ENCODE measurements around the gene SBF1.

SBF1 gene, protein sequence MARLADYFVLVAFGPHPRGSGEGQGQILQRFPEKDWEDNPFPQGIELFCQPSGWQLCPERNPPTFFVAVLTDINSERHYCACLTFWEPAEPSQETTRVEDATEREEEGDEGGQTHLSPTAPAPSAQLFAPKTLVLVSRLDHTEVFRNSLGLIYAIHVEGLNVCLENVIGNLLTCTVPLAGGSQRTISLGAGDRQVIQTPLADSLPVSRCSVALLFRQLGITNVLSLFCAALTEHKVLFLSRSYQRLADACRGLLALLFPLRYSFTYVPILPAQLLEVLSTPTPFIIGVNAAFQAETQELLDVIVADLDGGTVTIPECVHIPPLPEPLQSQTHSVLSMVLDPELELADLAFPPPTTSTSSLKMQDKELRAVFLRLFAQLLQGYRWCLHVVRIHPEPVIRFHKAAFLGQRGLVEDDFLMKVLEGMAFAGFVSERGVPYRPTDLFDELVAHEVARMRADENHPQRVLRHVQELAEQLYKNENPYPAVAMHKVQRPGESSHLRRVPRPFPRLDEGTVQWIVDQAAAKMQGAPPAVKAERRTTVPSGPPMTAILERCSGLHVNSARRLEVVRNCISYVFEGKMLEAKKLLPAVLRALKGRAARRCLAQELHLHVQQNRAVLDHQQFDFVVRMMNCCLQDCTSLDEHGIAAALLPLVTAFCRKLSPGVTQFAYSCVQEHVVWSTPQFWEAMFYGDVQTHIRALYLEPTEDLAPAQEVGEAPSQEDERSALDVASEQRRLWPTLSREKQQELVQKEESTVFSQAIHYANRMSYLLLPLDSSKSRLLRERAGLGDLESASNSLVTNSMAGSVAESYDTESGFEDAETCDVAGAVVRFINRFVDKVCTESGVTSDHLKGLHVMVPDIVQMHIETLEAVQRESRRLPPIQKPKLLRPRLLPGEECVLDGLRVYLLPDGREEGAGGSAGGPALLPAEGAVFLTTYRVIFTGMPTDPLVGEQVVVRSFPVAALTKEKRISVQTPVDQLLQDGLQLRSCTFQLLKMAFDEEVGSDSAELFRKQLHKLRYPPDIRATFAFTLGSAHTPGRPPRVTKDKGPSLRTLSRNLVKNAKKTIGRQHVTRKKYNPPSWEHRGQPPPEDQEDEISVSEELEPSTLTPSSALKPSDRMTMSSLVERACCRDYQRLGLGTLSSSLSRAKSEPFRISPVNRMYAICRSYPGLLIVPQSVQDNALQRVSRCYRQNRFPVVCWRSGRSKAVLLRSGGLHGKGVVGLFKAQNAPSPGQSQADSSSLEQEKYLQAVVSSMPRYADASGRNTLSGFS (N-terminal part only)

DNA sequence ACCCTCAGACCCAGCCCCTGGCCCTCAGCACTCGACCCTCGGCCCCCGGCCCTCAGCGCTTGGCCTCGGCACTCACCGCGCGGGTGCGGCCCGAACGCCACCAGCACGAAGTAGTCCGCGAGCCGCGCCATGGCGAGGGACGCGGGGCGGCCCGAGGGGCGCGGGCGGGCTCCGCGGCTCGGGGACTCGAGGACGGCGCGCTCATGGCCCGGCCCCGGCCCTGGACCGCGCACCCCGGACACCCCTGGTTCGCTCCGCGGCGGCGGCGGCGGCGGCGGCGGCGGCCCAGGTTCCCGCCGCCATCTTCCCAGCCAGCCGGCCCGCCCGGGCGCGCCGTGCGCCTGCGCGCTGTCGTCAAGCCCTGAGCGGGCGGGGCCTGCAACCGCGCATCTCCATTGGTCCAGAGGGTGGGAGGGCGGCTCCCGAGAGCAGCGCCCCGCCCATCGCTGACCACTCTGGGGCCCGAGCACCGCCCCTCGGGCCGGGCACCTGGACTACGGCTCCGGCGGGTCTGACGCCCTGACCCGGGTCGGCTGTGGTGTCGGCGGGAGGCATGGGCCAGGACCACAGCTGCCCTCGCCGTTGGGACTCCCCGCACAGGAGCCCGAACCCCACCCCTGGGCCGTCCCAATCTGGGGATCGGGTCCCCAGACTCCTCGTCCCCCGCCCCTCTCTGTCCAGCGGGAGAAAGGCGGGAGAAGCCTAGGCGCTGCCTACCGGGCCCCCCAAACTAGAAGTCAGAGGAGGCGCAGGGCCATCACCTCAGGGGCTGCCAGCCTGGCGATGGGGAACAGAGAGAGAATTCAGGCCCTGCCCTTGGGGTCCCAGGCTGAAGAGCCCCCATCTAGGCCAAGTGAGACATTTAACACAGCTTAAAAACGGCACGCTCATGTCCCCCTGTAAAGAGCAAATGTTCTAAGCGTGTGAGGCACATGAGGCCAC lies at the start of gene SBF1:
TSS of gene SBF1 (minus strand) at position 326 of the 942 bp plus-strand sequence. CDS start at position 131, 195 bp downstream.
- TF ChIP-seq, protein P1, sequence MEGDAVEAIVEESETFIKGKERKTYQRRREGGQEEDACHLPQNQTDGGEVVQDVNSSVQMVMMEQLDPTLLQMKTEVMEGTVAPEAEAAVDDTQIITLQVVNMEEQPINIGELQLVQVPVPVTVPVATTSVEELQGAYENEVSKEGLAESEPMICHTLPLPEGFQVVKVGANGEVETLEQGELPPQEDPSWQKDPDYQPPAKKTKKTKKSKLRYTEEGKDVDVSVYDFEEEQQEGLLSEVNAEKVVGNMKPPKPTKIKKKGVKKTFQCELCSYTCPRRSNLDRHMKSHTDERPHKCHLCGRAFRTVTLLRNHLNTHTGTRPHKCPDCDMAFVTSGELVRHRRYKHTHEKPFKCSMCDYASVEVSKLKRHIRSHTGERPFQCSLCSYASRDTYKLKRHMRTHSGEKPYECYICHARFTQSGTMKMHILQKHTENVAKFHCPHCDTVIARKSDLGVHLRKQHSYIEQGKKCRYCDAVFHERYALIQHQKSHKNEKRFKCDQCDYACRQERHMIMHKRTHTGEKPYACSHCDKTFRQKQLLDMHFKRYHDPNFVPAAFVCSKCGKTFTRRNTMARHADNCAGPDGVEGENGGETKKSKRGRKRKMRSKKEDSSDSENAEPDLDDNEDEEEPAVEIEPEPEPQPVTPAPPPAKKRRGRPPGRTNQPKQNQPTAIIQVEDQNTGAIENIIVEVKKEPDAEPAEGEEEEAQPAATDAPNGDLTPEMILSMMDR (IDR thresholded peaks at IDR 0.05; ENCODE audit: borderline replicate concordance, control extremely low read depth, extremely low read depth, insufficient read depth, missing control alignments): no peak
- peak; percentile 100 for DNase-seq (ENCODE audit: low spot score)
- in situ Hi-C loops (cut with MboI; ENCODE audit: low sequenced_read_pairs, unreplicated experiment): no loop called here

GRCh38 chr22:50523806-50524675 lies 49.2 kb upstream of the SBF1 start:
- DNase-seq (ENCODE audit: low spot score): no peak
- TF ChIP-seq, protein P1 (IDR thresholded peaks at IDR 0.05; ENCODE audit: borderline replicate concordance, control extremely low read depth, extremely low read depth, insufficient read depth, missing control alignments): no peak
- in situ Hi-C loops (cut with MboI; ENCODE audit: low sequenced_read_pairs, unreplicated experiment): no loop called here

DNA sequence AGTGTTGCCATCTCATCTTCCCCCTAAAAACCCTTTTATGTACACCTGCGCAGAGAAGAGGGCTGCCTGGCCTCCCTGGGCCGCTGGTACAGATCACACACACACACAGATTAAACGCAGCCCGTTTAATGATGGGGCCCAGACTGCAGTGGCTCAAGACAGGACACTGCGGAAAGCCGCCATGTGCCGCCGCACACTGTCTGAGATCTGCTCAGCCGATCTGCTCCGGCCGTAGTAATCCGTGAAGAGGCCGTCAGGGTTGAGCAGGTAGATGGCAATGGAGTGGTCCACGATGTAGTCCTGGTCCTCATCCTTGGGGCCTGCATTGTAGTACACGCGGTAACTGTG lies 48.6 kb upstream of the SBF1 start:
- TF ChIP-seq, protein P1 (IDR thresholded peaks at IDR 0.05; ENCODE audit: borderline replicate concordance, control extremely low read depth, extremely low read depth, insufficient read depth, missing control alignments): no peak
- DNase-seq (ENCODE audit: low spot score): no peak
- in situ Hi-C loops (cut with MboI; ENCODE audit: low sequenced_read_pairs, unreplicated experiment): no loop called here

GRCh38 chr22:50522806-50523438 lies 48.1 kb upstream of the SBF1 start:
- TF ChIP-seq, protein P1 (IDR thresholded peaks at IDR 0.05; ENCODE audit: borderline replicate concordance, control extremely low read depth, extremely low read depth, insufficient read depth, missing control alignments): no peak
- in situ Hi-C loops (cut with MboI; ENCODE audit: low sequenced_read_pairs, unreplicated experiment): no loop called here
- no peak for DNase-seq (ENCODE audit: low spot score)

DNA sequence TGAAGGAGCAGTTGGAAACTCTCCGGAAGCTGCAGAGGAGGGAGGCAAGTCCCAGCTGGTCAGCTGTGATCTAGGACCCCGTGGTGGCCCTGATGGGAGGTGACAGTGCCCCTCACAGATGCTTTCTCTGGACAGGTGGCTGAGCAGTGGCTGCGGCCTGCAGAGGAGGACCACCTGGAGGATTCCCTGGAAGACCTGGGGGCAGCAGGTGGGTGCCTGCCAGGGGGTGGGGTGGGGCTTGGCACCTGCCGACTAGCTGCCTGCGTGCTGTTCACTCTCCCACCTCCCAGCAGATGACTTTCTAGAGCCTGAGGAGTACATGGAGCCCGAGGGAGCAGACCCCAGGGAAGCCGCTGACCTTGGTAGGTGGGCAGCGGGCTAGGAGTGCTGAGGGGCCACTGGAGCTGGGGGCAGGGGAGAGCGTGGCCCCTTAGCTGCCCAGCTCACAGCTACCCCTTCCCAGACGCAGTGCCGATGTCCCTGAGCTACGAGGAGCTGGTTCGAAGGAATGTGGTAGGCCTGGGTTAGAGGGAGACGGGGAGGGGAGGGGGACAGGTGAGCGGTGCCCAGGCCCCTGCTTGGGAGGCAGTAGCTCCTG lies 47.5 kb upstream of the SBF1 start:
- TF ChIP-seq, protein P1 (IDR thresholded peaks at IDR 0.05; ENCODE audit: borderline replicate concordance, control extremely low read depth, extremely low read depth, insufficient read depth, missing control alignments): no peak
- in situ Hi-C loops (cut with MboI; ENCODE audit: low sequenced_read_pairs, unreplicated experiment): no loop called here
- DNase-seq (ENCODE audit: low spot score): no peak

Data from GM13976 (cell line).